Endothelial cell of umbilical vein (primary cell): ENCODE results near the gene IGFBP6. TPM values are rescaled to one million over a fixed set of nuclear protein-coding genes. Genes with fewer than 3 reads are reported as not detected.

Experiments used
- BruUV-seq: library from RNA; stranded (reverse); fragments of 400-500 nt; replicated peaks from 2 replicates; lab custom pipeline; 2021; lab: Mats Ljungman, UMichigan
- CTCF ChIA-PET: fragments of 300-600, 350-600 bp; sonication (Branson Sonifier 250); formaldehyde crosslinking; loops from one replicate; lab custom pipeline; 2021; ENCODE audit warnings: antibody characterized with exemption, inconsistent platforms; lab: Charles Lee
- POLR2A ChIA-PET: fragments of 300-600, 350-600 bp; sonication (Branson Sonifier 250); formaldehyde crosslinking; loops from one replicate; lab custom pipeline; 2021; ENCODE audit warnings: antibody characterized with exemption, inconsistent platforms; lab: Charles Lee
- DNase-seq: peaks from one replicate; pipeline ENCODE4 v3.0.0-alpha.2; 2011; ENCODE audit warnings: low read depth, low spot score
- FAIRE-seq: peaks from 2 replicates; lab custom pipeline; 2011; peaks lifted over from hg19 to GRCh38; lab: Jason Lieb, UNC
- H2AFZ ChIP-seq: 2 replicates; pipeline ENCODE4 v1.6.0; 2012; ENCODE audit warnings: low read depth, low read length, control low read depth, inconsistent platforms
- H3K27ac ChIP-seq: 2 replicates; pipeline ENCODE4 v1.5.1; 2011; ENCODE audit warnings: low read depth, mild to moderate bottlenecking, control low read depth, low read length, moderate library complexity; ENCODE audit not compliant: insufficient read depth
- H3K27me3 ChIP-seq, 2 experiments: 2 replicates each; pipeline versions ENCODE4 v1.6.0 to v1.6.1; 2011; ENCODE audit warnings: low read length in 2 of 2, mixed read lengths in 1 of 2; ENCODE audit not compliant: control insufficient read depth in 2 of 2, insufficient read depth in 2 of 2
- H3K36me3 ChIP-seq, 2 experiments: 2 replicates in 1 of 2; 3 replicates in 1 of 2; pipeline ENCODE4 v1.5.1; 2011; ENCODE audit warnings: low read length in 2 of 2, mild to moderate bottlenecking in 1 of 2, moderate library complexity in 1 of 2; ENCODE audit not compliant: control insufficient read depth in 2 of 2, insufficient read depth in 2 of 2; ENCODE audit errors: extremely low read depth in 1 of 2
- H3K4me1 ChIP-seq: 3 replicates; pipeline ENCODE4 v1.5.1; 2011; ENCODE audit warnings: mild to moderate bottlenecking, low read length; ENCODE audit not compliant: control insufficient read depth, insufficient read depth; ENCODE audit errors: extremely low read depth
- H3K4me2 ChIP-seq: 2 replicates; pipeline ENCODE4 v1.6.1; 2011; ENCODE audit warnings: low read length, control low read depth, mixed read lengths; ENCODE audit not compliant: insufficient read depth
- H3K4me3 ChIP-seq, 3 experiments: fragments of 200-600 bp in 1 of 3; sonication (generic), shearing (Covaris generic) in 1 of 3; replicated peaks in 1 of 3; 2 replicates each; pipeline ENCODE4 v1.5.1; 2011 to 2016; ENCODE audit warnings: control low read depth in 3 of 3, low read length in 3 of 3, mild to moderate bottlenecking in 2 of 3, inconsistent platforms in 1 of 3, low read depth in 1 of 3, moderate library complexity in 1 of 3; ENCODE audit not compliant: insufficient read depth in 1 of 3
- H3K79me2 ChIP-seq: 2 replicates; pipeline ENCODE4 v1.6.0; 2012; ENCODE audit warnings: low read length, inconsistent platforms; ENCODE audit not compliant: control insufficient read depth, insufficient read depth
- H3K9ac ChIP-seq: replicated peaks from 2 replicates; pipeline ENCODE3; 2011; ENCODE audit warnings: low read length, control low read depth; ENCODE audit not compliant: insufficient read depth; ENCODE audit errors: extremely low read depth
- H3K9me1 ChIP-seq: replicated peaks from 3 replicates; pipeline ENCODE4 v1.6.0; 2011; ENCODE audit warnings: mild to moderate bottlenecking, low read length; ENCODE audit not compliant: control insufficient read depth, insufficient read depth; ENCODE audit errors: extremely low read depth
- H3K9me3 ChIP-seq: replicated peaks from 2 replicates; pipeline ENCODE4 v1.5.1; 2012; ENCODE audit warnings: low read length, inconsistent platforms; ENCODE audit not compliant: control insufficient read depth, insufficient read depth
- H4K20me1 ChIP-seq: replicated peaks from 2 replicates; pipeline ENCODE3; 2011; ENCODE audit warnings: mild to moderate bottlenecking, low read length; ENCODE audit not compliant: control insufficient read depth, insufficient read depth; ENCODE audit errors: extremely low read depth
- POLR2A ChIP-seq: IDR thresholded peaks from 2 replicates; pipeline ENCODE4 v1.6.1; 2012; ENCODE audit warnings: low read depth, mild to moderate bottlenecking, control low read depth, low read length
- POLR2AphosphoS5 ChIP-seq: IDR thresholded peaks from 2 replicates; pipeline ENCODE4 v1.6.1; 2012; ENCODE audit warnings: low read depth, mild to moderate bottlenecking, control low read depth, low read length, moderate library complexity; ENCODE audit not compliant: insufficient read depth
- dilution Hi-C: fragments of 300-500 bp; cut with MboI; formaldehyde crosslinking; loops from one replicate; pipeline ENCODE4 v1.15.0; 2019; ENCODE audit warnings: low sequenced_read_pairs; ENCODE audit not compliant: extremely low pct_ligation_motif_present
- intact Hi-C: fragments of 100-400 bp; cut with micrococcal nuclease; formaldehyde crosslinking; loops from one replicate; pipeline ENCODE4 v1.10.0; 2022
- polyA plus RNA-seq, 4 experiments: library from polyadenylated mRNA; depleted of rRNA in 3 of 4; stranded (reverse) in 3 of 4; unstranded in 1 of 4; fragments of >200 nt; gene quantifications; 2 replicates each; pipeline versions ENCODE4 v1.2.1 to v1.2.3, GENCODE V29; 2011 to 2012; ENCODE audit warnings: missing spikeins in 1 of 4
- total RNA-seq: library from RNA; stranded (reverse); gene quantifications from 2 replicates; pipeline ENCODE4 v1.2.3, GENCODE V29; 2021
- TF ChIP-seq, protein P1 (sequence below), 2 donors: IDR thresholded peaks; 1 replicate in 1 of 2; 2 replicates in 1 of 2; pipeline ENCODE4 v1.5.1; 2011; ENCODE audit warnings: low read length in 2 of 2, mild to moderate bottlenecking in 2 of 2, moderate library complexity in 2 of 2, control low read depth in 1 of 2, inconsistent platforms in 1 of 2, low read depth in 1 of 2; ENCODE audit not compliant: insufficient read depth in 1 of 2; ENCODE audit errors: extremely low read depth in 1 of 2

Gene IGFBP6
- total and polyA plus RNA-seq, 2 donors (not counting 3 experiments of a cell fraction or from before 2014, with no cell fraction given), result 14.1 to 18.2 TPM

DNA sequence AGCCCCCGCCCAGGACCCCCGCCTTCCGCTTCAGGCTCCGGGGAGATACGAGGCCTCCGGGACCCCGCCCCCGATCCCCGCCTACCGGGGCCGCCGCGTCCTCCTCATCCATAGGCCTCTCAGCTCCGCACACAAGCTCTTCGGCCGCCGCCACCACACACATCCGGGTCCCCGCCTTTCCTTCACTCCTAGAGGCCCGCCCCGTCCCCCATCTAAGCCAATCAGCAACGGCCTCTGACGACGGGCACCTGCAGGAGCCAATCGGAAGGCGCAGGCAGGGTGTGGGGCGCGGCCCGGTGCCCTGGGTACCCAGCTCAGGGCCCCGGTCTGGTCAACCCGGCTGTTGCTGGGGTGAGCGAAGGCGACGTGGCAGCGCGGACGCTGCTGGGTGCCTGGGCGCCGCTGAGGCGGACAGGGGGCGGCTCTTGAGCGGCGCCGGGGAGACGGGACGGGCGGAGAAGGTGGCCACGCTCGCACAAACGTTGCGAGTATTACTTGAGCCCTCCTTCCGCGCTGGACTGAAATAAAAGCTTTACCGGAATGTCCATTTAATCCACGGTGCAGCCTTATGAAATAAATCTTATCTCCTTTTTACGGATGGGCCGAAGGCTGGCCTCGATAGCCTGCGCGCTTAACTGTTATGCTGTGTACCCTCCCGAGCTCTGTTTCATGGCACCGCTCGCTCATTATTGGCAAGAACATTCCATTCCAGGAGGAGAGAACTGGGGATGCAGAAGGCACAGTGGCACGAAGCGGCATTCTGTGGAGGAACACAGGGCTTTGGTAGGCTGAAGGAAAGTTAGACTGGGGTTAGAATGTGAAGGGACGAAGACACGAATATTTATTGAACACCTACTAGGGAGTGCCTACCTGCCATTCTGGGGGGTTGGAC lies 18.0 kb upstream of the IGFBP6 start, which contains the start of gene SPRYD3:
Gene SPRYD3, minus strand, starts transcription at position 165 of the 892 bp plus-strand sequence. Its CDS starts 57 bp downstream, at position 108.
- dilution Hi-C loops, result no loop called here
- intact Hi-C loops, result loop anchor here (1.0 to 2.0 kb wide), 3 partner anchors 20 to 101 kb away; partner anchors contain the start of genes CSAD and ZNF740
- H3K9me3 ChIP-seq, result no peaks in the 10 kb centered on the region
- peak within 1 kb of the TSS; percentile 78 for H2AFZ ChIP-seq
- H3K27me3 ChIP-seq, result no peaks in the 10 kb centered on the region
- H3K9me1 ChIP-seq, result no peaks in the 10 kb centered on the region
- FAIRE-seq (peak; percentile 98), DNase-seq (peak; percentile 98)
- peak within 1 kb of the TSS; percentile 84 for H3K9ac ChIP-seq
- H3K36me3 ChIP-seq, result peaks cover 0 to 19% of the 10 kb centered on the region in 2 experiments
- H3K4me3 ChIP-seq, result peak within 1 kb of the TSS; percentile 68 to 87 (median 80)
- peaks cover 9% of the 10 kb centered on the region for H3K4me1 ChIP-seq
- ChIA-PET CTCF (interaction anchor here (0.6 to 6.4 kb wide), 12 partner anchors 13 to 119 kb away, joined by 3 to 91 read pairs (median 4); partner anchors contain the start of genes CSAD, IGFBP6, SOAT2 and ZNF740), POLR2A (interaction anchor here (0.6 to 1.1 kb wide), 7 partner anchors 9 to 116 kb away, joined by 3 to 5 read pairs (median 3); partner anchors contain the start of genes CSAD and IGFBP6)
- H3K27ac ChIP-seq, result peak within 1 kb of the TSS; percentile 52
- TF ChIP-seq POLR2AphosphoS5 (peak; percentile 86), POLR2A (peak; percentile 98)
- TF ChIP-seq, protein P1, sequence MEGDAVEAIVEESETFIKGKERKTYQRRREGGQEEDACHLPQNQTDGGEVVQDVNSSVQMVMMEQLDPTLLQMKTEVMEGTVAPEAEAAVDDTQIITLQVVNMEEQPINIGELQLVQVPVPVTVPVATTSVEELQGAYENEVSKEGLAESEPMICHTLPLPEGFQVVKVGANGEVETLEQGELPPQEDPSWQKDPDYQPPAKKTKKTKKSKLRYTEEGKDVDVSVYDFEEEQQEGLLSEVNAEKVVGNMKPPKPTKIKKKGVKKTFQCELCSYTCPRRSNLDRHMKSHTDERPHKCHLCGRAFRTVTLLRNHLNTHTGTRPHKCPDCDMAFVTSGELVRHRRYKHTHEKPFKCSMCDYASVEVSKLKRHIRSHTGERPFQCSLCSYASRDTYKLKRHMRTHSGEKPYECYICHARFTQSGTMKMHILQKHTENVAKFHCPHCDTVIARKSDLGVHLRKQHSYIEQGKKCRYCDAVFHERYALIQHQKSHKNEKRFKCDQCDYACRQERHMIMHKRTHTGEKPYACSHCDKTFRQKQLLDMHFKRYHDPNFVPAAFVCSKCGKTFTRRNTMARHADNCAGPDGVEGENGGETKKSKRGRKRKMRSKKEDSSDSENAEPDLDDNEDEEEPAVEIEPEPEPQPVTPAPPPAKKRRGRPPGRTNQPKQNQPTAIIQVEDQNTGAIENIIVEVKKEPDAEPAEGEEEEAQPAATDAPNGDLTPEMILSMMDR (IDR thresholded peaks at IDR 0.05; ENCODE audit: extremely low read depth in 1 of 2, insufficient read depth in 1 of 2, low read depth in 1 of 2, low read length in 2 of 2), result no peak
- peaks cover 11% of the 10 kb centered on the region for H3K79me2 ChIP-seq
- peak within 1 kb of the TSS; percentile 91 for H3K4me2 ChIP-seq
- TSS peak; percentile 93 for BruUV-seq
- H4K20me1 ChIP-seq, result no peaks in the 10 kb centered on the region
